SU-DHL-6 (cell line): Measurements from ENCODE around the gene UCP2.

Source experiments
- H2AFZ ChIP-seq: fragments of 200-600 bp; sonication (generic); 2 replicates; pipeline ENCODE4 v1.6.1; 2014; ENCODE audit warnings: low read depth, mild to moderate bottlenecking, moderate library complexity, mixed read lengths, antibody characterized with exemption, low read length; ENCODE audit not compliant: severe bottlenecking
- H3F3A ChIP-seq: fragments of 200-600 bp; shearing (Covaris generic); 2 replicates; pipeline ENCODE4 v1.6.0; 2016; ENCODE audit warnings: antibody characterized with exemption, mild to moderate bottlenecking; ENCODE audit not compliant: insufficient read depth
- H3K27ac ChIP-seq: fragments of 200-600 bp; sonication (generic); 2 replicates; pipeline ENCODE4 v1.5.1; 2016; ENCODE audit warnings: low read depth, mild to moderate bottlenecking, low read length, moderate library complexity, mixed read lengths
- H3K27me3 ChIP-seq: fragments of 200-600 bp; sonication (generic), shearing (Covaris generic); 2 replicates; pipeline ENCODE4 v1.6.0; 2014; ENCODE audit warnings: mild to moderate bottlenecking, low read length
- H3K36me3 ChIP-seq: fragments of 200-600 bp; sonication (generic); 2 replicates; pipeline ENCODE4 v1.6.1; 2014; ENCODE audit warnings: mild to moderate bottlenecking, low read length, mixed read lengths
- H3K4me2 ChIP-seq: fragments of 300-600, 200-600 bp; shearing (Covaris generic), sonication (generic); 2 replicates; pipeline ENCODE4 v1.6.0; 2014; ENCODE audit warnings: low read length, low read depth, mild to moderate bottlenecking; ENCODE audit not compliant: poor library complexity, severe bottlenecking
- H3K4me3 ChIP-seq: fragments of 200-600 bp; sonication (generic); 2 replicates; pipeline ENCODE4 v1.5.1; 2014; ENCODE audit warnings: antibody characterized with exemption, low read length, mild to moderate bottlenecking, mixed read lengths; ENCODE audit not compliant: insufficient read depth, poor library complexity, severe bottlenecking
- H3K79me2 ChIP-seq: fragments of 200-600 bp; sonication (generic); 2 replicates; pipeline ENCODE4 v1.6.1; 2014; ENCODE audit warnings: mild to moderate bottlenecking, low read length, moderate library complexity; ENCODE audit not compliant: insufficient read depth
- H3K9ac ChIP-seq: fragments of 200-600 bp; sonication (generic); 2 replicates; pipeline ENCODE4 v1.7.0; 2014; ENCODE audit warnings: mild to moderate bottlenecking, low read length
- H3K9me2 ChIP-seq: fragments of 200-600 bp; sonication (generic); replicated peaks from 2 replicates; pipeline ENCODE4 v1.6.1; 2014; ENCODE audit warnings: low read length; ENCODE audit not compliant: insufficient read depth
- H3K9me3 ChIP-seq: fragments of 200-600 bp; sonication (generic); 2 replicates; pipeline ENCODE4 v1.6.1; 2014; ENCODE audit warnings: low read length, mixed read lengths; ENCODE audit not compliant: insufficient read depth
- H4K20me1 ChIP-seq: fragments of 200-600 bp; sonication (generic); 2 replicates; pipeline ENCODE4 v1.6.1; 2014; ENCODE audit warnings: low read depth, mild to moderate bottlenecking, antibody characterized with exemption, low read length, moderate library complexity, mixed read lengths
- CTCF ChIP-seq: fragments of 200-600 bp; sonication (generic); IDR thresholded peaks from one replicate; pipeline ENCODE4 v1.5.1; 2017; ENCODE audit warnings: antibody characterized with exemption, mild to moderate bottlenecking, low read length, moderate library complexity; ENCODE audit not compliant: insufficient read depth, poor library complexity, severe bottlenecking
- EZH2phosphoT487 ChIP-seq: fragments of 200-600 bp; sonication (generic), shearing (Covaris generic); conservative IDR thresholded peaks from 2 replicates; pipeline ENCODE4 v1.6.1; 2018; ENCODE audit warnings: mild to moderate bottlenecking, antibody characterized with exemption, low read length, moderate library complexity, mixed read lengths

The UCP2 gene

GRCh38 chr11:73962101-73962705 lies 20.4 kb downstream of the UCP2 start:
- TF ChIP-seq EZH2phosphoT487: no peak
- TF ChIP-seq CTCF: no peak
- no peak overlapping the region for H3K9ac ChIP-seq
- no peaks in the 10 kb centered on the region for H3K36me3 ChIP-seq
- no peak overlapping the region for H3K27ac ChIP-seq
- no peaks in the 10 kb centered on the region for H3F3A ChIP-seq
- no peaks in the 10 kb centered on the region for H4K20me1 ChIP-seq
- H3K4me3 ChIP-seq: no peak overlapping the region
- no peaks in the 10 kb centered on the region for H3K9me3 ChIP-seq
- no peaks in the 10 kb centered on the region for H3K79me2 ChIP-seq
- H3K9me2 ChIP-seq: no peaks in the 10 kb centered on the region
- H3K27me3 ChIP-seq: no peaks in the 10 kb centered on the region
- H3K4me2 ChIP-seq: no peak overlapping the region
- no peak overlapping the region for H2AFZ ChIP-seq

- H3K36me3 ChIP-seq: no peaks in the 10 kb centered on the region
- no peaks in the 10 kb centered on the region for H3K9me2 ChIP-seq
- no peak overlapping the region for H3K9ac ChIP-seq
- H3F3A ChIP-seq: no peaks in the 10 kb centered on the region
- H2AFZ ChIP-seq: no peak overlapping the region
- H3K79me2 ChIP-seq: no peaks in the 10 kb centered on the region
- no peak overlapping the region for H3K27ac ChIP-seq
- H3K9me3 ChIP-seq: no peaks in the 10 kb centered on the region
- H4K20me1 ChIP-seq: no peaks in the 10 kb centered on the region
- no peaks in the 10 kb centered on the region for H3K27me3 ChIP-seq
- no peak for TF ChIP-seq EZH2phosphoT487
- H3K4me3 ChIP-seq: no peak overlapping the region
- H3K4me2 ChIP-seq: no peak overlapping the region
Measured at GRCh38 chr11:73961321-73961720, 21.3 kb downstream of the UCP2 start.

GRCh38 chr11:73958521-73959141 lies 24.0 kb downstream of the UCP2 start:
- H3K4me3 ChIP-seq: no peak overlapping the region
- H4K20me1 ChIP-seq: no peaks in the 10 kb centered on the region
- H3K4me2 ChIP-seq: no peak overlapping the region
- TF ChIP-seq EZH2phosphoT487 (no peak), CTCF (no peak)
- no peaks in the 10 kb centered on the region for H3K27me3 ChIP-seq
- no peaks in the 10 kb centered on the region for H3K9me2 ChIP-seq
- H3K9ac ChIP-seq: no peak overlapping the region
- no peaks in the 10 kb centered on the region for H3F3A ChIP-seq
- H3K27ac ChIP-seq: no peak overlapping the region
- no peaks in the 10 kb centered on the region for H3K36me3 ChIP-seq
- H2AFZ ChIP-seq: no peak overlapping the region
- H3K79me2 ChIP-seq: no peaks in the 10 kb centered on the region
- no peaks in the 10 kb centered on the region for H3K9me3 ChIP-seq

- Histone ChIP-seq H3K4me3 (no peak overlapping the region), H3K9me2 (no peaks in the 10 kb centered on the region), H3K9me3 (no peaks in the 10 kb centered on the region), H3K9ac (no peak overlapping the region), H3K36me3 (no peaks in the 10 kb centered on the region), H3K4me2 (no peak overlapping the region), H3K27me3 (no peaks in the 10 kb centered on the region), H4K20me1 (no peaks in the 10 kb centered on the region), H3F3A (no peaks in the 10 kb centered on the region), H2AFZ (no peak overlapping the region), H3K79me2 (no peaks in the 10 kb centered on the region), H3K27ac (no peak overlapping the region)
- TF ChIP-seq CTCF (no peak), EZH2phosphoT487 (no peak)
Measured at GRCh38 chr11:73957654-73958361, 24.8 kb downstream of the UCP2 start.
